GM12874 (cell line): ENCODE measurements around the gene SAMD8.

Experiments used
- CTCF ChIP-seq: IDR thresholded peaks from 2 replicates; pipeline ENCODE4 v1.5.1; 2011; ENCODE audit warnings: low read depth, mild to moderate bottlenecking, control low read depth, low read length, moderate library complexity; ENCODE audit not compliant: insufficient read depth

The SAMD8 gene

DNA sequence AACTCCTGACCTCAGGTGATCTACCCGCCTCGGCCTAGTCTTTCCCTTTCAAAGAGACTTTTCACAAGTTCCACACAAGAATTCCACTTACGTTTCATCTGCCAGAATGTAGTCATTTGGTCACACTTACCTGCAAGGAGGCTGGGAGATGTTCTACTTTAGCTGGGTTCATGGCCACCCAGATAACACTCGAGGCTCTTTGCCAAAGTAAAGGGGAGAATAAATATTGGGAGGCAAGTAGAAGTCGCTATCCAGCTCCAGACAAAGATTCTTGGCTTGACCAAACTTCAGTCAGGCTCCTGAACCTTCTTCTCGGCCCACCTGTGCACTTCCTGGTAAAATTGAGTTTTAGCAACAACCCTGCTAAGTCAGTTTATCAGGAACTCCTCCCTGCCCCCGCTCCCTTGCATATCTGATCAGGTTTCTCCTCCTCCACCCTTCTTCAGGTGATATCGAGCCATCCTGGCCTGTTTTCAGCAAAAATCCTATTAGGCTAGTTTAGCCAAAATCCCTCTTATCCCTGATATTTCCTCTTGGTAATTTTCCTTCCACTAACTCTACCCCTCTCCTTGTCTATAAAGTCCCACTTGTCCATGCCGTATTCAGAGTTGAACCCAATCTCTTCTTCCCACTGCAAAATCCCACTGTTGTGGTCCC, 25.1 kb upstream of the SAMD8 start:
- no peak for TF ChIP-seq CTCF

DNA sequence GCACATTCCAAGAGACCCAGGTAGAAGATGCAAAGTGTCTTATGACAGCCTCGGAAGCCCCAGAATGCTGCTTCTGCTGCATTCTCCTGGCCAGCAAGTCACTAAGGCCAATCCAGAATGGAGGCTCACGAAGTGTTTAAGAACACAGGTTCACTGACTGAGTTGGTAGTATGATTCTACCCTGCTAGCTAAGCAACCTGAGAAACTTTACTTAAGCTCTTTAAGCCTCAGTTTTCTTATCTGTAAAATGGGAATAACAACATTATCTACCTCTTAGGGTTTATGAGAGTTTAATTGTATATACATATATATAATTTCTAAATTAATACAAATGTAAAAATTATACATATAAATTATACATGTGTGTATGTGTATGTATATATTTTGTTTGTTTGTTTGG, 22.8 kb upstream of the SAMD8 start:
- no peak for TF ChIP-seq CTCF

- no peak for TF ChIP-seq CTCF
Observed at GRCh38 chr10:75089634-75090033, 21.8 kb upstream of the SAMD8 start.

DNA sequence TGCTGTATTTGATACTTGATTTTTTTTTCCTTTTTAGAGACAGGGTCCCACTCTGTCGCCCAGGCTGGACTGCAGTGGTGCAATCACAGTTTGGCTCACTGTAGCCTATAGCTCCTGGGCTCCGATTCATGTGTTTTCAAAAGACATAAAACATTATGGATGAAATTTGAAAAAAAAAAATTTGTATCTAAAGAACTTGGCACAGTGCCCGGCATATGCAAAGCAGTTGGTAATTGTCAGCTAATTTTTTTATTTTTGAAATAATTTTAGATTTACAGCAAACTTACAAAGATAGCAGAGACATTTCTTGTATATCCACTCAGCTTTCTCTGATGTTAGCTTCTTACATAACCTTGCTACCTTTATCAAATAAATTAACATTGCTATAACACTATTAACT, 20.3 kb upstream of the SAMD8 start:
- no peak for TF ChIP-seq CTCF

GRCh38 chr10:75094465-75094864, 17.0 kb upstream of the SAMD8 start:
- TF ChIP-seq CTCF, result no peak

- no peak for TF ChIP-seq CTCF
Observed at GRCh38 chr10:75095631-75096030, 15.8 kb upstream of the SAMD8 start.

DNA sequence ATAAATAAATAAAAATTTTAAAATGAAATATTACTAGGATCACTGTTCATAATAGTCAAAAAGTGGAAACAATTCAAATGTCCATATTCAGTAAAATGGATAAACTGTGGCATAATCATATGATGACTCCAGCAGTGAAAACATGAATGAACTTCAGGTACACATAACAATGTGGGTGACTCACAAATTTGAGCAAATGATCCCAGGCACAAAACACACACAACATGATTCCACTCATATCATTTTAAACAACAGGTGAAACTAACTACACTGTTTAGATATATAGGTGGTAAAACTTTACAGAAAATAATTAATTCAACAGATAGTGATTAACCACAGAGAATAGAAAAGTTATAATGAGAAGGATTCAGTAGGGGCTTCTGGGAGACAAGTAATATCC, 14.7 kb upstream of the SAMD8 start:
- TF ChIP-seq CTCF, result no peak
